T-helper 9 cell (primary cell): ENCODE measurements around the gene ENOX1.
"Not testable (repeated sequence)": the region's sequence is repeated elsewhere in the genome, so short reads cannot be mapped to it uniquely, and the experiment has no call there.

Experiments
- DNase-seq: peaks from one replicate; pipeline ENCODE4 v3.0.0-alpha.2; 2020

Gene ENOX1

GRCh38 chr13:43375797-43376465, 410.8 kb downstream of the ENOX1 start:
- no peak for DNase-seq

- no peak for DNase-seq
Measured at GRCh38 chr13:43374621-43375020, 412.2 kb downstream of the ENOX1 start.

GRCh38 chr13:43373400-43373799, 413.4 kb downstream of the ENOX1 start:
- DNase-seq, result no peak

- DNase-seq, result no peak
Measured at GRCh38 chr13:43370842-43371241, 415.9 kb downstream of the ENOX1 start.

GRCh38 chr13:43369319-43369718, 417.5 kb downstream of the ENOX1 start:
- DNase-seq, result no peak

GRCh38 chr13:43368003-43368402, 418.8 kb downstream of the ENOX1 start:
- no peak for DNase-seq

- DNase-seq, result no peak
Measured at GRCh38 chr13:43365039-43365344, 421.8 kb downstream of the ENOX1 start.

GRCh38 chr13:43364210-43365038, 422.3 kb downstream of the ENOX1 start:
- DNase-seq, result no peak

GRCh38 chr13:43363156-43363953, 423.4 kb downstream of the ENOX1 start:
- DNase-seq, result no peak

- no peak for DNase-seq
Measured at GRCh38 chr13:43362556-43362955, 424.2 kb downstream of the ENOX1 start.

- DNase-seq, result no peak
Measured at GRCh38 chr13:43360892-43361610, 425.7 kb downstream of the ENOX1 start.

- no peak for DNase-seq
Measured at GRCh38 chr13:43360171-43360570, 426.6 kb downstream of the ENOX1 start.

- DNase-seq, result no peak
Measured at GRCh38 chr13:43359536-43359935, 427.2 kb downstream of the ENOX1 start.

- no peak for DNase-seq
Measured at GRCh38 chr13:43357564-43357963, 429.2 kb downstream of the ENOX1 start.

GRCh38 chr13:43356567-43356966, 430.2 kb downstream of the ENOX1 start:
- DNase-seq, result no peak

- no peak for DNase-seq
Measured at GRCh38 chr13:43355774-43356173, 431.0 kb downstream of the ENOX1 start.

- DNase-seq, result no peak
Measured at GRCh38 chr13:43354153-43354945, 432.4 kb downstream of the ENOX1 start.

GRCh38 chr13:43353631-43354030, 433.1 kb downstream of the ENOX1 start:
- no peak for DNase-seq

GRCh38 chr13:43351612-43352011, 435.2 kb downstream of the ENOX1 start:
- DNase-seq, result not testable (repeated sequence)

- DNase-seq, result no peak
Measured at GRCh38 chr13:43348397-43348796, 438.4 kb downstream of the ENOX1 start.

- no peak for DNase-seq
Measured at GRCh38 chr13:43347877-43348276, 438.9 kb downstream of the ENOX1 start.

GRCh38 chr13:43346427-43346826, 440.3 kb downstream of the ENOX1 start:
- DNase-seq, result no peak
